GM21528 (cell line): Measurements from ENCODE around the gene VWA7.
"Not testable (repeated sequence)": the region's sequence is repeated elsewhere in the genome, so short reads cannot be mapped to it uniquely, and the experiment has no call there.

Experiments
- ATAC-seq: cut with Tn5 transposase; IDR thresholded peaks from one replicate; pipeline ENCODE4 v1.9.1; 2021; ENCODE audit warnings: mild to moderate bottlenecking, moderate library complexity; ENCODE audit not compliant: unreplicated experiment, low FRiP score

VWA7 gene

GRCh38 chr6:31801031-31801927, 24.2 kb upstream of the VWA7 start:
- not testable (repeated sequence) for ATAC-seq

- ATAC-seq: no peak
Observed at GRCh38 chr6:31799781-31800180, 22.7 kb upstream of the VWA7 start.

DNA sequence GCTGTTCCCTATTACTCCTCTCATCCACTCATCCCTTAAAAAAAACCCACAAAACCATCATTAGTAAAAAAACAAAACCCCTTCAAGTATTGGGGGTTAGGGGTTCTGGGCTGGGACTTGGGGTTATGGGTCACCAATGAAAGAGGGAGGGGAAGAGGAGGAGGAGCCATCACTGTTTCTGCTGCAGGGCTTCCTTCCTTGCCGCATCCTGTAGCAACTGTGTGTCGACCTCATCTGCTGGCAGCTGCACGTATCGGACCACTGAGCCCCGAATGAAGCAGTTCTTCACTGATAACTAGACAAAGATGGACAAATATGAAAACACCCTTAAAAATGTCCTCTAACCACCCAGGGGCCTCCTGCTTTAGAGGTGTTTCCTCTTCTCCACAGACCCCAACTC, 20.5 kb upstream of the VWA7 start:
- ATAC-seq: no peak

DNA sequence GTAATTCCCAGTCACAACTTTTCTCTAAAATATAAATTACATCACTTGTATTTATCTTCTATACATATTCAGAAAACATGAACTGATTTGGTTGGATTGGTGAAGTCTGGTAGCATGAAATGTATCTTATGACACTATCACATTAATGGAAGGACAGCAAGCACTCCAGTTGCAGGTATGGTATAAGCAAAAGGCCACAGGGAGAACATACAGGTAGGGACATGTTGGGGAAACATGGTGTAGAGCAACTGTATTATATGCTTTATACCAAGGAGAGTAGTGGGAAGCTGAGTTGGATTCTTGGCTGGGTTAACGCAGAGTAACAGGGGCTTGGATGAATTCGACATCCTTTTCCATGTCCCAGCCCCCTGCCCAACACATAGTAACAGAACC, 19.9 kb upstream of the VWA7 start:
- no peak for ATAC-seq

DNA sequence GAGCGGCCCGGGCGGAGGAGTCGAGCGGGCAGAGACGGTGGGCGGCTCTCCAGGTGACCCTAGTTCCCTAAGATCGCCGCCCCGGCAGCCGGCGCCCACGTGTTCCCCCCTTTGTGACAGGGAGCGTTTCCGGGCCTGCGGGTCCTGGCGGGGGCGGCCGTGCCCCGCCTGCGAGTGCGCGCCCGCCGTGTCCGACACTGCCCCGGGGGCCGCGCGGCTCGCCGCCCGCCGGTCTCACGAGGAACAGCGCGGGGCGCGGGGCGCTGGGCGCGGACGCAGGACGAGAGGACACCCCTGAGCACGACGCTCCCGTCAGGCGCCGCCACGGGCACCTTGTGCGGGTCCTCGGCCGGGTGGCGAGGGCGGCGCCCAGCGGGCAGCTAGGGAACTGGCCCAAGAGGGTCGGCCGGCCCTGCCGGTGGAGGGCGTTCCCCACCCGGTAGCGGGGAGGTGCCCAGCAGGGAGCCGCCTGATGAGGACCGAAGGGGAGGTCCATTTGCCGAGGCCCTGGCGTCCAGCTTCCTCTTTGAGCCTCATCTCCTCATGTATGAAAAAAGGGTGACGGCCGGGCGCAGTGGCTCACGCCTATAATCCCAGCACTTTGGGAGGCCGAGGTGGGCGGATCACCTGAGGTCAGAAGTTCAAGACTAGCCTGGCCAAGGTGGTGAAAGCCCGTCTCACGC, 18.6 kb upstream of the VWA7 start, which contains the start of gene VARS1:
VARS1 (minus strand) TSS at position 137 of the 683 bp plus-strand sequence. CDS start 535 bp downstream, outside the sequence.
- ATAC-seq: peak; percentile 67

- peak; percentile 6 for ATAC-seq
Observed at GRCh38 chr6:31794866-31795615, 17.9 kb upstream of the VWA7 start.

GRCh38 chr6:31794294-31794865, 17.3 kb upstream of the VWA7 start:
- no peak for ATAC-seq

GRCh38 chr6:31793927-31794245, 16.8 kb upstream of the VWA7 start:
- ATAC-seq: not testable (repeated sequence)

DNA sequence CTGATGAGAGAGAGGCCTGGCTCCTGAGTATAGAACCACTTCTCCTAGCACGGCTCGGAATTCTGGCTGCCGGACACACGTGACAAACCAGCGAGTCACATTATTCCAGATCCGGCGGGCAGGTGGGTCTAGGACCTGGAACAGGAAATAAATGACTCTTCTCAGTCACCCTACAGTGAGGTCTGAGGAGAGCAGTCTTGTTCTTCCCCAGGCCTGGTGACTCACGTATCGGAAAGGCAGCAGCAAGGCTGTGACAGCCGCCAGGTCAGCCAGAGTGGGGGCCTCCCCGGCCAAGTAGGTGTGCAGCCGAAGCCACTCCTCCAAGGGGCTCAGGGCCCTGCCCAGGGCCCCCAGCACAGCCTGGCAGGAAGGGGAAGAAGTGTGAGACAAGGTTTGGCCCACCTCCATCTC, 15.6 kb upstream of the VWA7 start:
- ATAC-seq: no peak

DNA sequence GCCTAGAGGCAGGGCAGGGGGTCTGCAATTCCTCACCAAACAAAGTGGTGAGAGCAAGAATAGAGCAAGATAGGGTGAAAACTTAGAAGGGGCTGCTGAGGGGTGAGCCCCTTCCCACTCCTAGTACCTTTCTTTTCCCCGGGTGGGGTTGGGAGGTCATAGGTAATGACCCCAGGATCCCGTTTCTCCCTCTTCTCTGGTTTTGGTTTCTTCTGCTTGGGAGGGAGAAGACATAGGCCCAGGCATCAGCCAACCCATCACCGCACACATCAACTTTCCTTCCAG, 14.9 kb upstream of the VWA7 start:
- no peak for ATAC-seq

DNA sequence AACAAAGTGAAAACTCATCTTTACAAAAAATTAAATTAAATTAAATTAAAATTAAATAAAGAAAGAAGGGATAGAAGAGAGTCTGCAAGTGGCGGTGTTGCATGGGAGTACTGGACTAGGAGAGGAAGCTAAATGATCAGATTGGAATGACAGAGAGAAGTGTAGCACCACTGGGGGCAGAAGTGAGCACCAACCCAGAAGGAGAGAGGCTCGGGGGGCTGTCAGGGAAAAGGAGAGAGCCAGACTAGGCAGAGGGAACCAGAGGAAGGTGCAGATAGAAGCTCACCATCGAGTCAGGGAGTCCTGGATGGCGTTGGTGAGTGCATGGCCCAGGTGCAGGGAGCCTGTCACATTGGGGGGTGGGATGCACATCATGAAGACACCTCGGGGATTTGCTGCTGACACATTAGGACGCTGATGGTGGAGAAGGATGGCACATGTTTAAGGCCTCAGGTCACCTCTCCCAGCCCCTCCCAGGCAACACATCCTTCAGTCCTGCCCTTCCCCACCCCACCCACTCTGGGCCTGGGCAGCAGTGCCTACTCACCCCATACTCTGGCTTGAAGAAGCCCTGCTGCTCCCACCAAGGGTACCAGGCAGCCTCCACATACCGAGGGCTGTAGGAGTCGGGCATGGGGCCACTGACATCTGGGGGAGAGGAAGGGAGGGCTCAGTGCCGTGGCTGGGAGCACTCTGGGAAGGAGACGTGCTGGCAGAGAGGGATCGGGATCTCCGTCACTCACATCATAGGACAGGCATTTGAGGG, 14.4 kb upstream of the VWA7 start:
- no peak for ATAC-seq

- no peak for ATAC-seq
Observed at GRCh38 chr6:31785475-31785874, 8.3 kb upstream of the VWA7 start.

DNA sequence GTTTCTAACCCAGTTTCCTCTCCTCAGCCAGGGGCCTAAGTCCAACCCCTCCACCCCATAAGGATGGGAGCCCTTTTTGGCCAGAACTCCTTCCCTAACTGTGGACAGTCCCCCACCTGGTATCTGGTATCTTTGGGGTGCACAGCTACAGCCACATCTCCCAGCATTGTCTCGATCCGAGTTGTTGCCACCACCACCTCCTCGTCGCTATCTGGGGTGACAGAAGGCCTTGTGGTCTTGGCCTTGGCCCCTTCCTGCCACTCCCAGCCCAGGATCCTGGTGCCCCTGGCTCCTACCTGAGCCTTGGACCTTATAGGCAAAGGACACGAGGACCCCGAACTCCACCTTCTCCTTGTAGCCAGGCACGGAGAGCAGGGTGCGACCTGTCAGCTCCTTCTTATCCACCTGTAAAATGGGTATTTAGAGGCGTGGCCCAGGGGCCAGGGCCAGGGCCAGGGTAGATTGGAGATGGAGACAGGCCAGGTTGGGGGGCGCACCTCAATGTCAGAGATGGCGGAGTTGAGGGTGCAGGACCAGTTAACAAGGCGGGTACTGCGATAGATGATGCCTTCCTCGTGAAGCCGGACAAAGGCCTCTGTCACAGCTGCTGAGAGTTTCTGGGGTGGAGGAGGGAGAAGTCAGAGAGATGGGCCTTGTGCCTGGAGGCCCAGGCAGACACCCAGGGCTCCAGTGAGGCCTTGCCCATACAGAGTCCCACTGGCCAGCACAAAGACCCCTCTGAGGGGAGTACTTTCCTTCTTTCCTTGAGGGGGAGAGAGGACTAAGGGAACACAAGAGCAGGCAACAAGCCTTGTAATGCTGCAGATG, 7.2 kb upstream of the VWA7 start:
- ATAC-seq: no peak

GRCh38 chr6:31782126-31782855, 5.2 kb upstream of the VWA7 start:
- no peak for ATAC-seq

DNA sequence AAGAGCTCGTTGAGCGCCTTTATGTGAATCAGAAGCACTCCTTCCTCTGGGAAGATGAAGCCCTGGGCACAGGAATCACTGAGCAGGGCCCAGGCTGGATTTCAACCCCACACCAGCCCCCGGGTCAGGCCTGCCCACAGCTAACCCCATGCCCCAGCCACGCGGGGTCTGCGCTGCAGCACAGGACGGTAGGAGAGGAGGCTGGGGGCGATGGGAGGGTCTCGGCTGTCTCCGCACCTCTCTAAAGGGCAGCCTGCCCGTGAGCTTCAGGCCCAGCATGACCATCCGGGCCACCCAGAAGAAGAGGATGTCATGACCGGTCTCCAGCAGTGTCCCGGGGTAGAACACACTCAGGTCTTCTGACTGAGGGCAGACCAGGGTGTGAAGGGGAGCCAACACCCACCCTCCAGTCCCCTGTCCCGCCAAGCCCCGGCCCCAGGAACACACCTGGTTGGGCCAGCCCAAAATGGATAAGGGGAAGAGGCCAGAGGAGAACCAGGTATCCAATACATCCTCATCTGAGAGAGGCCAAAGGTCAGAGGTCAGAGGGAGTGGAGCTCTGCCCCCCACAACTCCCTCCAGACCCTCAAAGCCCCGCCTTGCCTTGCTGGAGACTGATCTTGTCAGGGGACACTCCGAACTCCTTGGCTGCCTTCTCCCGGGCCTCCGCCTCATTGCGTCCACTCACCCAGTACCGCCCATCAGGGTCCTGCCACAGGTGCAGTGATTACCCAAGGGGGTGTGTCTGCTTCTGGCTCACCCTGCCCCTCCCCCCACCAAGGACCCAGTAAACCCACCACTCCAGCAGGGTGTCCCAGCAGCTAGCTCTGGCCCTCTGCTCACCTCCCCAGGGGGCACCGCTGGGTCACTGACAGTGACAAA, 4.4 kb upstream of the VWA7 start:
- no peak for ATAC-seq

DNA sequence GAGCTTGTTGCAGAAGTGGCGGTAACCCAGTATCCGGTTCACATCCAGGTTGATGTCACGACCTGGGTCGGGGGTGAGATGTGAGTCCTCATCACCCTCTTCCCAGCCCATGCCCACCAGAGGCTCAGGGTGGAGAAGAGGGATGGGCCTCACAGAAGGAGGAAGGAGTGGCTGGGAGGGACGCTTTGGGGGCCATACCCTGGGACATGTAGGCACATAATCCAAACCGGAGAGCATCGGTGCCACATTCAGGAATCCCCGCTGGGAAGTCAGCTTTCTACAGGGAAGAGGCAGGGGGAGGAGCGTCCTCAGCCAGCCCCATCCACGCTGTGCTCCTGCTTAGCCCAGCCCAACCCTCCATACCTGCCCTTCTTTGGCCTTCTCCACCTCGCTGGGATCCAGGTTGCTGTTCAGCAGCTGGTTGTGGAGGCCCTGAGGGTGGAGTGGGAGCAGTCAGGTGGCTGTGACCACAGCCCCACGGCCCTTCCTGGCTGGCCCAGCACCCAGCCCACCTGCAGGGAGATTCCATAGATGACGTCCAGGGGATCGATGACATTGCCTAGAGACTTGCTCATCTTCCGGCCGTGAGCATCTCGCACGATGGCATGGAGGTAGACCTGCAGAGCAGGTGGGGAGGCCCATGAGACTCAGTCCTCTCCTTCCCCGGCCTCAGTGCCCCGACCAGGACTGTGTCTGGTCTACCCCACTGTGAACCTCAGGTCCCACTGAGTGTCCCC, 3.5 kb upstream of the VWA7 start:
- no peak for ATAC-seq

DNA sequence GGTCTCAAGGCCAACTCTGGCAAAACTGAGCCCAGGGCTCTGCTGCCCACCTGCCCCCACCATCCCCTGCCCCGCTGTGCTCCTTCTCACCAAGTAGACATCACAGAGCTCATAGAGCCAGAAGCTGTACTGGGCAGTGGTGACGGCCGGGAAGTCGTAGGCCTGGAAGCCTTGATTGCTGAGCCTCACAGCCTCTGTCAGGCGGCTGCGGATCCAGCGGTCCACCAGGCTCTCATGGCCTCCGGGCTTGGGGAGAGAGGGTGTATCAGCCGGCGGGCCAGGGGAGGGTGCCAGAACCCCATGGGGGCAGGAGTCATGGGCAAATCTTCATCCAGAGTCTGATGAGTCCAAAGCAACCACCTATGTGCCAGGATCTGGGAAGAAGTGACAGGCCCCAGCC, 2.8 kb upstream of the VWA7 start:
- no peak for ATAC-seq
